ENCODE results near the gene TRIM46. TPM values are rescaled to one million over a fixed set of nuclear protein-coding genes. Genes with fewer than 3 reads are reported as not detected.
"Not testable (repeated sequence)": the region's sequence is repeated elsewhere in the genome, so short reads cannot be mapped to it uniquely, and the experiment has no call there.

The TRIM46 gene
- total RNA-seq, 1 donor, result 0.52 TPM

DNA sequence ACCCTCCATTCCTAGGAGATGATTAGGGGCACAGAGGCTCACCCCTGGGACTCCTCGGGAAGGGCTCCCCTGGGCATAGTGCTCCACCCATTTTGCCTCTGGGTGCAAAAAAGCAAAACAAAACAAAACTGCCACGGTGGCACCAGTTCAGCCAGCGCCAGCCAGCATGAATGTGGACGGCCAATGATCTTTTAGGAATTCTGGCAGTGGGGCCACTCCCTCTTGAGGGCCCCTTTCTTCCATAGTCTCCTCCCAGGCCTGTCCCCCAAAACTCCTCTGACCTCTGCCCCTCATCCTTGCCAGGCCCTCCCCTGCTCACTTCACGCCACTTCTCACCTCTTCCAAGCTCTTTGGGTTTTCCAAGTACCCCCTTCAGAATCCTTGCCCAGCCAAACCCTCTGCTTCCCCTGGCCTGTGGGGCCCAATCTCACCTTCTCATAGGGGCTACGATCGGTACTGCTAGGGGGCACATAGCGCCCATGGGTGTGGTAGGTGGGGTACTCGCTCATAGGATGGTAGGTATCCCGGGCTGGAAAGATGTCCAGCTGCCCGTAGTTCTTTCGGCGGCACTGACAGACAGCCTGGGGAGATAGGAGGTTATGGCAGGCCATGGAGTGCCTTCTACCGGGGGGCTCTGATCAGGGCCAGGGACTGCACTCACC, 13.3 kb downstream of the TRIM46 start:
- Histone ChIP-seq H3K4me3 (ENCODE audit: low read length) (no peak overlapping the region), H3K4me1 (ENCODE audit: insufficient read depth, low read length) (peaks cover 18% of the 10 kb centered on the region), H3K9me3 (ENCODE audit: low read depth, low read length) (no peaks in the 10 kb centered on the region), H3K27me3 (ENCODE audit: insufficient read depth, low read length) (no peaks in the 10 kb centered on the region)

DNA sequence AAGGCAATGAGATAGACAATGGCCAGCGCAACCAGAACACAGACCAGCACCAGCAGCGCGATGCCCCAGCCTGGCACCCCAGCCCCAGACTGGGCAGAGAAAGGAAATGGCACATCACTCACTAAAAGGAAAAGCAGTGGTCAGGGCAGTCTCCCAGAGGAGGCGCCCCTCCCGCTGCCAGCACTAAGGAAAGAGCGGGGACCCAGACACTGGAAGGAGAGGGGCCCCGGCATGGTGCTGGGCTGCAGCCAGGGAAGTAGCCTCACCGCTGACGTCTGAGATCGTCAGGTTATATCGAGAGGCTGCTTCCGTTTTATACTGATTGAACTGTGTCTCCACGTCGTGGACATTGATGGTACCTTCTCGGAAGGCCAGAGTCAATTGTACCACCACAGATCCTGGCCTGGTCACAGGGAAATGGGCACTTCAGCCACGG, 13.8 kb downstream of the TRIM46 start:
- peaks cover 21% of the 10 kb centered on the region for H3K4me1 ChIP-seq (ENCODE audit: insufficient read depth, low read length)
- no peaks in the 10 kb centered on the region for H3K9me3 ChIP-seq (ENCODE audit: low read depth, low read length)
- H3K4me3 ChIP-seq (ENCODE audit: low read length), result no peak overlapping the region
- H3K27me3 ChIP-seq (ENCODE audit: insufficient read depth, low read length), result no peaks in the 10 kb centered on the region

GRCh38 chr1:155188268-155188667, 14.6 kb downstream of the TRIM46 start:
- H3K27me3 ChIP-seq (ENCODE audit: insufficient read depth, low read length), result no peaks in the 10 kb centered on the region

DNA sequence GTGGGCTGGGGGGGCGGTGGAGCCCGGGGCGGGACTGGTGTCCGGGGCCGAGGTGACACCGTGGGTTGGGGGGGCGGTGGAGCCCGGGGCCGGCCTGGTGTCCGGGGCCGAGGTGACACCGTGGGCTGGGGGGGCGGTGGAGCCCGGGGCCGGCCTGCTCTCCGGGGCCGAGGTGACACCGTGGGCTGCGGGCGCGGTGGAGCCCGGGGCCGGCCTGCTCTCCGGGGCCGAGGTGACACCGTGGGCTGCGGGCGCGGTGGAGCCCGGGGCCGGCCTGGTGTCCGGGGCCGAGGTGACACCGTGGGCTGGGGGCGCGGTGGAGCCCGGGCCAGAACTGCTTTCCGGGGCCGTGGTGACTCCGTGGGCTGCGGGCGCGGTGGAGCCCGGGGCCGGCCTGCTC, 16.3 kb downstream of the TRIM46 start:
- H3K4me3 ChIP-seq (ENCODE audit: low read length); H3K27me3 ChIP-seq (ENCODE audit: insufficient read depth, low read length); H3K9me3 ChIP-seq (ENCODE audit: low read depth, low read length): not testable (repeated sequence)
- peaks cover 37% of the 10 kb centered on the region for H3K4me1 ChIP-seq (ENCODE audit: insufficient read depth, low read length)

More at GRCh38 chr1:155188268-155188667, 14.6 kb downstream of the TRIM46 start:
- Histone ChIP-seq H3K4me1 (ENCODE audit: insufficient read depth, low read length) (peaks cover 28% of the 10 kb centered on the region), H3K4me3 (ENCODE audit: low read length) (no peak overlapping the region), H3K9me3 (ENCODE audit: low read depth, low read length) (no peaks in the 10 kb centered on the region)

DNA sequence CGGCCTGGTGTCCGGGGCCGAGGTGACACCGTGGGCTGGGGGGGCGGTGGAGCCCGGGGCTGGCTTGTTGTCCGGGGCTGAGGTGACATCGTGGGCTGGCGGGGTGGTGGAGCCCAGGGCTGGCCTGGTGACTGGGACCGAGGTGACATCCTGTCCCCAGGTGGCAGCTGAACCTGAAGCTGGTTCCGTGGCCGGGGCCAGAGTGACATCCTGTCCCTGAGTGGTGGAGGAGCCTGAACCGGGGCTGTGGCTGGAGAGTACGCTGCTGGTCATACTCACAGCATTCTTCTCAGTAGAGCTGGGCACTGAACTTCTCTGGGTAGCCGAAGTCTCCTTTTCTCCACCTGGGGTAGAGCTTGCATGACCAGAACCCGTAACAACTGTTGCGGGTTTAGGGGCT, 18.3 kb downstream of the TRIM46 start:
- H3K4me1 ChIP-seq (ENCODE audit: insufficient read depth, low read length), result peaks cover 27% of the 10 kb centered on the region
- H3K9me3 ChIP-seq (ENCODE audit: low read depth, low read length), result no peaks in the 10 kb centered on the region
- H3K4me3 ChIP-seq (ENCODE audit: low read length), result no peak overlapping the region
- no peaks in the 10 kb centered on the region for H3K27me3 ChIP-seq (ENCODE audit: insufficient read depth, low read length)

DNA sequence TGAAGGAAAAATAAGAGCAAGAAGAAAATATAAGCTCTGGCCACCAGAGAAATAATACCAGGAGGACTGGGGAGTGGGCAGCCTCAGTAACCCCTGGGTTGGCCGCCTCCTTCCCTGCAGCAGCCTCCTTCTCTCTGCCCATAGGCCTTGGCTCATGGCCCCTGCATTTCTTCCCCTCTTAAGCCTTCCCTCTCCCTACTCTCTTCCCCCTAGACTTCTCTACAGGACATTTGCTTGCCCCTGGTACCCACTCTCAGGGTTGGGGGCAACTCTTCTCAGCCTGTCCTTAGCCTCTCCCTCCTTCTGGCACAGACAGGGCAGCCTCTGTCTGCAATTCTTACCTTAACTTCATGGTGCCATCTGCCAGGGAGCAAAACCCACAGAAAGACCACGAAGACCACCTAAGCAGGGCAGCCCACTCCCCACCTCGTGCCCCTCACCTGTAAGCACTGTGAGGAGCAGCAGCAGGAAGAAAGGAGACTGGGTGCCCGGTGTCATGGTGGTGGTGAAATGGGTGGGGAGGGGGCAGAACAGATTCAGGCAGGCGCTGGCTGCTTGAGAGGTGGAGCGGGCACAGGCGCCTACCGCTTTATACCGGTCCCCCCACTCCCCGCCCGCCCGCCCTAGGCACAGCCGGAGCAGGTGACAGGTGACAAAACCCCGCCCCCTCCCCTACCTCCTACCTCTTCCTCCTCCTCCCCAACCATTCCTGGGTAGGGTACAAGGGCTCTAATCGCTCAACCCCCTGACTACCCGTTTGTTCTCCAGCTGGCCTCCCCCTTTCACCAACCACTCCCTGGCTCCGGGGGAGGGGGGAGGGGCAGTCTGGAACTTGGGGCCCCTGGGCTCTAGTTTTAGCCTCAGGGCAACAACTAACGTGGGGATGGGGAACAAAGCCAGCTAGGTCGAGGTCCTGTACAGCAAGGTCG, 19.0 kb downstream of the TRIM46 start:
- Histone ChIP-seq H3K27me3 (ENCODE audit: insufficient read depth, low read length) (no peaks in the 10 kb centered on the region), H3K4me1 (ENCODE audit: insufficient read depth, low read length) (peaks cover 27% of the 10 kb centered on the region), H3K9me3 (ENCODE audit: low read depth, low read length) (no peaks in the 10 kb centered on the region), H3K4me3 (ENCODE audit: low read length) (peak overlapping the region; percentile 9)

- Histone ChIP-seq H3K9me3 (ENCODE audit: low read depth, low read length) (no peaks in the 10 kb centered on the region), H3K27me3 (ENCODE audit: insufficient read depth, low read length) (no peaks in the 10 kb centered on the region), H3K4me3 (ENCODE audit: low read length) (peak overlapping the region; percentile 9), H3K4me1 (ENCODE audit: insufficient read depth, low read length) (peaks cover 27% of the 10 kb centered on the region)
These were observed 19.8 kb downstream of the TRIM46 start for GRCh38 chr1:155193275-155193990.

GRCh38 chr1:155193991-155194240, 20.3 kb downstream of the TRIM46 start:
- not testable (repeated sequence) for H3K27me3 ChIP-seq (ENCODE audit: insufficient read depth, low read length); H3K9me3 ChIP-seq (ENCODE audit: low read depth, low read length)
- peaks cover 27% of the 10 kb centered on the region for H3K4me1 ChIP-seq (ENCODE audit: insufficient read depth, low read length)
- peak overlapping the region; percentile 31 for H3K4me3 ChIP-seq (ENCODE audit: low read length)

DNA sequence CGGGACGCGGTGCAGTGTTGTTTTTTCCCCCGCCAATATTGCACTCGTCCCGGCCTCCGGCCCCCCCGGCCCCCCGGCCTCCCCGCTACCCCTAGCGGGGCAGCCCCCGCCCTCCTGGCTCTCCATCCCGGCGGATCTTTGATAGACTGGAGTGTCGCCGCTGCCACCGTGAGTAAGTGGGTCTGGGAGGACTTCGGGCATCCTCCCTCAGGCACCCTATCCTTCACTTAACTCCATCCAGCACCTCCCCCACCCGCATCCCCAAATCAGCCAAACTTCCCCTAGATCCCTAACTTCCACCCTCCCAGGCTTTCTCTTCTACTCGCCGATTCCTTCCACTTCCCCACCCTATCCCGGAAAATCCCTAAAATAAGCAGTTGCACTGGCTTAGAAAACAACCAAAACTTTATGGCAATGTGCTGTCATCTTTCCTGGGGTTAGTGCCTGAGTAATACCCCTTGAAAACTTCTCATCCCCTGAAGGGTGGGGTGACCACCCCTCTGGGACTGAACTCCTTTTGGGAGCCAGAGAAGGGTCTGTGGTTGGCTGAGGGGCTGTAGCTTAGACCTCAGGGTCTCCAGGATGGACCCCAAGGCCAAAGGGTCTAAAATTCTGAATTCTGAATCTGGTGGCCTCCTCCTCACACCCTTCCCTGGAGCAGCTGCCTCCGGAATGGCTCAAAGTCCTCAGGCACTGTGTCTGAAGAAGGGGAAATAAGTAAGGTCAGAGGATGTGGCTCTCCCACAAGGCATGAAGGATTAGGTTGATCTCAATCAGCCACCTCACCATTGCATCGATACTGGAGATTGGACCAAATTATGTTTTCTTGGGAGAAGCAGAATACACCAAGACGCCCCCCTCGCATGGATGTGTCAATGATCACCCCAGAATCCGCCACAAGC, 21.8 kb downstream of the TRIM46 start:
- no peaks in the 10 kb centered on the region for H3K9me3 ChIP-seq (ENCODE audit: low read depth, low read length)
- no peaks in the 10 kb centered on the region for H3K27me3 ChIP-seq (ENCODE audit: insufficient read depth, low read length)
- H3K4me1 ChIP-seq (ENCODE audit: insufficient read depth, low read length), result peaks cover 27% of the 10 kb centered on the region
- H3K4me3 ChIP-seq (ENCODE audit: low read length), result no peak overlapping the region

- peaks cover 27% of the 10 kb centered on the region for H3K4me1 ChIP-seq (ENCODE audit: insufficient read depth, low read length)
- no peaks in the 10 kb centered on the region for H3K27me3 ChIP-seq (ENCODE audit: insufficient read depth, low read length)
- no peaks in the 10 kb centered on the region for H3K9me3 ChIP-seq (ENCODE audit: low read depth, low read length)
- no peak overlapping the region for H3K4me3 ChIP-seq (ENCODE audit: low read length)
These were observed 22.6 kb downstream of the TRIM46 start for GRCh38 chr1:155196103-155196892.

- Histone ChIP-seq H3K27me3 (ENCODE audit: insufficient read depth, low read length) (no peaks in the 10 kb centered on the region), H3K9me3 (ENCODE audit: low read depth, low read length) (no peaks in the 10 kb centered on the region), H3K4me1 (ENCODE audit: insufficient read depth, low read length) (peaks cover 27% of the 10 kb centered on the region), H3K4me3 (ENCODE audit: low read length) (no peak overlapping the region)
These were observed 23.4 kb downstream of the TRIM46 start for GRCh38 chr1:155196893-155197638.

- no peaks in the 10 kb centered on the region for H3K27me3 ChIP-seq (ENCODE audit: insufficient read depth, low read length)
- H3K4me3 ChIP-seq (ENCODE audit: low read length), result no peak overlapping the region
- no peaks in the 10 kb centered on the region for H3K9me3 ChIP-seq (ENCODE audit: low read depth, low read length)
- H3K4me1 ChIP-seq (ENCODE audit: insufficient read depth, low read length), result peaks cover 19% of the 10 kb centered on the region
These were observed 24.4 kb downstream of the TRIM46 start for GRCh38 chr1:155197901-155198546.

- Histone ChIP-seq H3K27me3 (ENCODE audit: insufficient read depth, low read length) (no peaks in the 10 kb centered on the region), H3K4me1 (ENCODE audit: insufficient read depth, low read length) (peaks cover 14% of the 10 kb centered on the region), H3K9me3 (ENCODE audit: low read depth, low read length) (no peaks in the 10 kb centered on the region), H3K4me3 (ENCODE audit: low read length) (no peak overlapping the region)
These were observed 24.9 kb downstream of the TRIM46 start for GRCh38 chr1:155198547-155198906.

Measured in mononuclear cell (primary cell).